LHCN-M2 (cell line): Measurements from ENCODE around the gene NFIB. TPM values are rescaled to one million over a fixed set of nuclear protein-coding genes. Genes with fewer than 3 reads are reported as not detected.

ENCODE experiments used
- DNase-seq: peaks from one replicate; pipeline ENCODE4 v3.0.0-alpha.2; 2012; ENCODE audit warnings: low read depth
- total RNA-seq: library from RNA; depleted of rRNA; stranded (reverse); fragments of >200 nt; gene quantifications from 2 replicates; pipeline ENCODE4 v1.2.3, GENCODE V29; 2014

The NFIB gene
- total RNA-seq, 1 experiment from 2014 or later, result 13.0 TPM

DNA sequence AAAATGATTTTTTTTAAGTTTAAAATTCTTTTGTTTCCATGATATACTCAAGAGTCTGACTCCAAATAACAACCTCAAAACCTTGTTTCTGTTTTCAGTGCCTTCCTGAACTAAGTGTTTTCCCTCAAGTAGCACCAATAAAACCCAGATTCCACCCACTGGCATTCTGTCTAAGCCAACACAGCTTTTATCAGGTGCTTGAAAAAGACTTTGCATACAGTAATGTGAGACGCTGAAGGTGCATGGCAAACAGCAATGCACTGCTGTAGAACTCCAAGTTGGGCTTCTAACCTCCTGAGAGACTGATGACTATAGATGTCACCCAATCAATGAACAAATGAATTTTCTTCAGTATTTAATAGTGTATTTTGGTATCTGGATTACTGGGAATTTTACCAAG, 95.7 kb downstream of the NFIB start:
- no peak for DNase-seq

DNA sequence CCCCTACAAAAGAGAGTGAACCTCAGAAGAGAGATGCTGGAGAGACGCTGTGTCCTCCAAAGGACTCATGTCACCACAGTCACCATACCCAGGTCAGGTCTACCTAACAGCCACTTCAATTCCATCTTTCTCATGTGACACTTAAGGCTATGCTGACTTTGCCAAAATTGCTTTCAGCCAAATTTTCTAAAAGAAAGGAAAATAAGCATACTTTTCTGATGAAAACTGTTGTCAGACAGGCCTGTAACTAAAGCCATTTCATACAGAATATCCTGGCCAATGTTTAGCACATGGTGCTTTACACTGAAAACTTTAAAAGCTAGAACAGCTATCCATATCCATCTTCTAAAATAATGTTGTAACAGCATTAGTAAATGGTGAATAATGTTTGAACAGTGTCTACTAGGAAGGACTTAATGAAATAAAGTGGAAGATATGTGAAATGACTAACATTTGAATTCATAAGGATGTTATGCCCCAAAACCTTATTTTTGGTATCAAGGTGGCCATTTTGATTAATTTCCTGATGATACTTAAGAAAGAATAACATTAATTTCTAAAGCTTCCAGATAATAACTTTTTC, 97.2 kb downstream of the NFIB start:
- no peak for DNase-seq

- DNase-seq, result peak; percentile 30
Measured at GRCh38 chr9:14215614-14216013, 98.3 kb downstream of the NFIB start.

DNA sequence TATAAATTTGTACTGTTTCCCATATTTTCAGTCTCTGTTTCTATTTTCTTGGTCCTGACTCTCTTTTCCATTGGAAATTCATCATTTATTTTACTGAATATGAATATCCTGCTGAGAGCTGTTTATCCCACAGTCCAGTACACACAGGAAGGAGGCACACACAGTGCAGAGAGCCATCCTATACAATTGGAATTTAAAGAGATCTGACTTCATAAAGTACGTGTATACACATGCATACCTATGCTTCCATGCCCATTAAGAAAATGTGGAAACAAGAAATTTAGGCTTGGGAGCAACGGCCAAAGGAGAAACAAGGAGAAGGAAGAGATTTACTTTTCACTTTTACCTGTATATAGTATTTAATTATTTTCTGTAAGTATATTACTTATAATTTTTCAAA, 99.2 kb downstream of the NFIB start:
- DNase-seq, result no peak

GRCh38 chr9:14214065-14214684, 99.8 kb downstream of the NFIB start:
- DNase-seq, result no peak

- DNase-seq, result no peak
Measured at GRCh38 chr9:14213504-14213903, 100.4 kb downstream of the NFIB start.

DNA sequence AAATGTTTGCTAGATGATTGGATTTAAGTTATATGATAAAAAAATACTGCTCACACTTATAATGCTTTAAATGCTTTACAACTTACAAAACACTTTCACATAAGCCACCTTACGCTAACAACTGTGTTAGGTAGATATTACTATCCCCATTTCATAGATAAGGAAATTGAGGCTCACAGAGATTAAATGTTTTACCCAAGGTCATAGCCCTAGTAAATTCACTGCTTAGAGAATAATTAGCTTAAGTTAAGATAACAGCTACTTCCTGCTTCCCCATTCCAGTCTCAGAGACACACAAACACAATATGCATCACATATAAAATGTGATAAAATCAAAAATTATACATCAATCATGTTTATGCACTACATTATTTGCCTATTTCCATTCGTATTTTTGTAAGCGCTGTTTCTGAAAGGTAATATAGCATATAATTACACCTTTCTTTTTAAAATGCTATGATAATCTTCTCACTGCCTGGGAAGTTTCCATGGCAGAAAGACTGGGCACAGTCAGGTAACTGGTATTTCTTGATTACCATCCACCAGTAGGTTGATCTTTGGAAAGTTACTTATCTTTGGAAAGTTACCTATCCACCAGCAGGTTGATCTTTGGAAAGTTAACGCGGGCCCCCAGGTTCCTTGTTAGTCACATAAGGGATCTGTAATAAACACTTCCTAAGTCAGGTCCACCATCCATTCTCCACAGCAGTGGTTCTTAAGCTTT, 101.1 kb downstream of the NFIB start:
- no peak for DNase-seq

DNA sequence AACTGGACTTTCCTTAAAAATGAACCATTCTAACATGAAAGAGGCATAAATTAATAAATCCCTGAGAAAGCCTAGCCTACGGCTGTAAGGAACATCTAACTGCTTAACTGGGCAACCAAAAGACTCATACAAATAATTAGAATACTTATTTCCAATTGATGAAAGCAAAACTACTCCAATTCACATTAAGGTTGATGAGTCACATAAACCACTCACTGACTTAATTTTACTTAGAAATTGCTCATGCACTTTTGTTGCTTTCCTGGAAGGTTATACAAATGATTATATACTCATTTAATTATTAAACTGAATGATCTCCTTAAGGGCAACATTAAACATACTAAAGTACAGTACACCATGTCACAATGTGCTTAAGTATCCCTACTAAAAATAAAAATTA, 101.9 kb downstream of the NFIB start:
- peak; percentile 45 for DNase-seq

- no peak for DNase-seq
Measured at GRCh38 chr9:14211564-14211963, 102.4 kb downstream of the NFIB start.

DNA sequence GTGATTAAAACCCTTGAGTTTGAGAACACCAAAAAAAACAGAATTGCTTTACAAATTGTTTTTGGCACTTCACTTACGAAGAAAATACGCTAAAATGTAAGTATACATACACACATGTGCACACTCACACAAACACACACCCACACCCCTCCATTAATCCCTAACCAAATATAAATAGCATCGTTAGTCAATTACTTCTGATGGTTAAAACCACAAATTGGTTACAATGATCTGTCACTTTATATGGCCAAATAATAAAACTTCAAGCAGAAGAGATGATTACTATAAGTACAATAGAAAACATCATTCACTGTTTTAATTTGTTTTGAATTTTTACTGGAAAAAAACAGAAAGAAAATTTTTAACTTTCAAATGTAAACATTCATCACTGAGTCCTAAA, 103.5 kb downstream of the NFIB start:
- DNase-seq, result no peak

DNA sequence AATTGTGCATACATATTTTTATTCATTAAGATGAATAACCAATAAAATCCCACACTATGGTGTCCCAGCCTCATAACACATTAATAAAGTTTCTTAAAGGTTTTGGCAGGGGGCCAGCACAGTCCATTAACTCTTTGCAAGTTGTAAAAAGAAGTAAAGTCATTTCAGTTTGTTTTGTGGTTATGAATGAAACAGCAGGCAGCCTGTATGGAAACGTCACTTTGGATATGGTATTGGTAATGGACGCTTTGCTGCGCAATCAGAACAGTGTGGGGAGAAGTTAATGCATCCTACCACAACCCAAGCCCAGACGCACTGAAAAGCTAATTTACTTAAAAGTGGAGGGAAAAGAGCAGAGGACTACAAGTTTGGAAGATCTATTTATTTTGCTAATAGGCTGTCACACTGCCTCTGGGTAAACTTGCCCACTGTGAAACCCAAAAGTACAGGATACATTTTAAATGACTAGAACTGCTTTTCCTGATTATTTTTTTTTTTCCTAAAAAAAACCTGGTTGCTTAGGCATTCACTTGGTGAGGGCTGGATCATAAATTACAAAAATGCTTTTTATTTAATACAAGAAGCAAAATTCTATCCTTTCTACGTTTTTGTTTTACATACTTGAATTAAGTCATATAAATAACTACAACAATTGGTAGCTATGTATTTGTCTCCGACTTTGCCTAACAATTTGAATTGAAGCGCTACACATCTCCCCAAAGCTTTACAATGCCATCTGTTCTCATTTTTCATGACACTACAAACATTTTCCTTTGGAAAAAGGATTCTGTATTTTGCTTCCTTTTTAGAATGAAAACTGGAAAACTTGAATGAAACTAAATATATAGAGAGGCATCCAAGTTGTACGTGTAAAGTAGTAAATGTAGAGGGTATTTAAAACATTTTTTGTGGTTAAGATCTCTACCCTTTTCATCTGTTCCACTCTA, 104.3 kb downstream of the NFIB start:
- DNase-seq, result no peak

- DNase-seq, result no peak
Measured at GRCh38 chr9:14207352-14207995, 106.5 kb downstream of the NFIB start.

DNA sequence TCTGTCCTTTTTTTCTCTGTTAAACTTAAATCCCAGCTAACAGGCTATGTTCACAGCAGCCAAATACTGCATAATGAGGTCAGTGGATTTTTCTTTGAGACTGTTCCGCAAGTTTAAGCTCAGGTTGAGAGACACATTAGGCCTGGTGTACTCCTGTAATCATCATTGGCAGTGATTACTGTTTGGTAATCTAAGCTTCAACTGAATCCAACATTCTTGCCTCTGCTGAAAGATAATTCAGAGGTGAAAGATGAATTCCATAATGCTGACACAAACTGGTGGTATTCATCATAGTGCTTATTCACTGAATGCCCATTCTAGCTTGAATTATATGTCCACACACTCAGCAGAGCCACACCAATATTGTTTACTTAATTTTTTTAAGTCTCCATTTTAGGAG, 108.5 kb downstream of the NFIB start:
- peak; percentile 84 for DNase-seq

GRCh38 chr9:14203356-14204056, 110.4 kb downstream of the NFIB start:
- DNase-seq, result no peak

DNA sequence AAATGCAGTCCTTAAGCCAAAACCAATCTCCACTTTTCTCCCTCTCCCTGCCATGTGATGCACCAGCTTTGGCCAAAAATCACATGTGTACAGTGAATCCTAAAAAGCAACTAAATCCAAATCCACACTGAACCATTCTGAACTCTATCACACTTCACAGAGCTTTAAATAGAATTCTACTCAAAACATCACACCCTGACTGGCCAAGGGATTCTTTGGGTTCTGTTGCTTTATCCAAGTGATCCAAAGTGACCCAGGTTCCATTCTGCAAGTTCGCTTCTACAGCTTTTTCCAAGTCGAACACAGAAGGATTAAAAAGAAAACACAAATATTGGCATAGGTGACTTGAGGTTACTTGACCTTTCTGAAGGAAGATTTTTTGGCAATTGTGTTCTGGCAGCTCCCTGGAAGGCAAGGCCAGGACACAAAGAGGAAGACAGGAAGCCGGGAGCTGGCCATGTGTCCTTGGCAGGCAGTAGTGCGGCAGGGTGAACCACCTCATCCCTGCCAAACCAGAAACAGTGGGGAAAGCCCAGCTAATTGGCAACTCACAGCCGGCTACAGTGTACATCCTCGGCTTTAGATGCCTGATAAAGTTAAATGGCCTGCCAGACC, 115.0 kb downstream of the NFIB start:
- DNase-seq, result peak; percentile 48

GRCh38 chr9:14198047-14198840, 115.7 kb downstream of the NFIB start:
- DNase-seq, result peak; percentile 43

GRCh38 chr9:14197325-14197858, 116.5 kb downstream of the NFIB start:
- no peak for DNase-seq

GRCh38 chr9:14193328-14193990, 120.5 kb downstream of the NFIB start:
- no peak for DNase-seq

DNA sequence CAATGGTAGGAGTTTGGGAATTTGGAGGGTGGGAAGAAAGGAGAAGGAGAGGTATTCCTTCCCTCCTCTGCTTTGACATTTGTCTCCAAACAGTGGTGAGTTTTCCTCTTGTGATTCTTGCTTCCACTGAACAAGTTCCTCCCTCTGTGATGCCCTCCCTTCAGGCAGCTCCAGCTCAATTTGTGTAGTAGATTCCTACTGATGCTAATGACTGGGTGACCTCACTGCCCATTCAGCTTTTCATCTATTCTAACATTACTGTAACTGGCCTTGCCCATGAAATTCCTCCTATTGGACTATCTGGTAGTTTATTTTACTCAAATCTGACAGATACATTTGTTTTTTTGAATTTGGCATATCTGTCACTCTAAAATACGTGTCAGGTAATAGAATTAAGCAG, 121.4 kb downstream of the NFIB start:
- no peak for DNase-seq
